GM12878 (cell line): Measurements from ENCODE around the gene LTB. TPM values are rescaled to one million over a fixed set of nuclear protein-coding genes. Genes with fewer than 3 reads are reported as not detected.

ENCODE experiments used
- ATAC-seq: fragments of 200-7000 bp; cut with Tn5 transposase; 3 replicates; pipeline ENCODE4 v1.9.1; 2020; ENCODE audit warnings: mild to moderate bottlenecking, moderate library complexity
- BruUV-seq: library from RNA; stranded (reverse); fragments of 400-500 nt; replicated peaks from 2 replicates; lab custom pipeline; 2021; lab: Mats Ljungman, UMichigan
- CTCF ChIA-PET: fragments of 300-600 bp; sonication (Branson Sonifier 250); formaldehyde crosslinking; extraction: SDS; loops from one replicate; lab custom pipeline; 2021; ENCODE audit warnings: inconsistent platforms; lab: Yijun Ruan, JAX
- POLR2A ChIA-PET: fragments of 350-600 bp; formaldehyde crosslinking; extraction: SDS; loops from one replicate; lab custom pipeline; 2021; ENCODE audit warnings: inconsistent platforms; lab: Charles Lee
- RAD21 ChIA-PET: fragments of 300-600 bp; sonication (Branson Sonifier 250); formaldehyde crosslinking; loops from one replicate; lab custom pipeline; 2023; ENCODE audit warnings: antibody characterized with exemption; ENCODE audit not compliant: unreplicated experiment; lab: Charles Lee
- SMC1A ChIA-PET: fragments of 300-600 bp; sonication (Branson Sonifier 250); formaldehyde crosslinking; loops from one replicate; lab custom pipeline; 2023; ENCODE audit not compliant: unreplicated experiment, uncharacterized antibody; lab: Charles Lee
- DNase-seq: peaks from one replicate; pipeline ENCODE4 v3.0.0-alpha.2; 2011; ENCODE audit warnings: low read depth, low spot score
- FAIRE-seq: peaks from 3 replicates; lab custom pipeline; 2011; peaks lifted over from hg19 to GRCh38; lab: Jason Lieb, UNC
- H2AFZ ChIP-seq: 2 replicates; pipeline ENCODE4 v1.6.0; 2011; ENCODE audit warnings: low read depth, low read length, control low read depth; ENCODE audit not compliant: control insufficient read depth
- H3K27ac ChIP-seq: 2 replicates; pipeline ENCODE4 v1.5.1; 2011; ENCODE audit warnings: control low read depth; ENCODE audit not compliant: control insufficient read depth, insufficient read depth
- H3K27me3 ChIP-seq, 2 experiments: replicated peaks in 1 of 2; 2 replicates each; pipeline versions ENCODE4 v1.6.0 to v1.6.1; 2011; ENCODE audit warnings: low read length in 1 of 2; ENCODE audit not compliant: control insufficient read depth in 2 of 2, insufficient read depth in 2 of 2
- H3K36me3 ChIP-seq, 2 experiments: 2 replicates each; pipeline ENCODE4 v1.5.1; 2011; ENCODE audit warnings: low read length in 1 of 2; ENCODE audit not compliant: control insufficient read depth in 2 of 2, insufficient read depth in 2 of 2
- H3K4me1 ChIP-seq: 2 replicates; pipeline ENCODE4 v1.6.1; 2011; ENCODE audit warnings: mild to moderate bottlenecking, low read length, moderate library complexity, mixed read lengths; ENCODE audit not compliant: control insufficient read depth, insufficient read depth
- H3K4me2 ChIP-seq: 2 replicates; pipeline ENCODE4 v1.6.0; 2011; ENCODE audit warnings: control low read depth; ENCODE audit not compliant: control insufficient read depth, insufficient read depth
- H3K4me3 ChIP-seq: fragments of 200-600 bp; sonication (generic); 2 replicates; pipeline ENCODE4 v1.5.1; 2016
- H3K79me2 ChIP-seq: 2 replicates; pipeline ENCODE4 v1.6.0; 2011; ENCODE audit warnings: low read length; ENCODE audit not compliant: control insufficient read depth, insufficient read depth
- H3K9ac ChIP-seq: 2 replicates; pipeline ENCODE4 v1.8.0; 2011; ENCODE audit warnings: low read length, control low read depth, mixed read lengths; ENCODE audit not compliant: control insufficient read depth, insufficient read depth
- H3K9me3 ChIP-seq: replicated peaks from 3 replicates; pipeline ENCODE4 v1.5.1; 2011; ENCODE audit warnings: mild to moderate bottlenecking, low read length; ENCODE audit not compliant: control insufficient read depth, insufficient read depth
- H4K20me1 ChIP-seq: 2 replicates; pipeline ENCODE4 v1.6.0; 2011; ENCODE audit not compliant: control insufficient read depth, insufficient read depth
- ATF3 ChIP-seq: IDR thresholded peaks from 2 replicates; pipeline ENCODE4 v1.6.1; 2011; ENCODE audit warnings: low read depth, mild to moderate bottlenecking, low read length, moderate library complexity, borderline replicate concordance; ENCODE audit errors: extremely low read depth
- ATF7 ChIP-seq: fragments of 450-650 bp; IDR thresholded peaks from 2 replicates; pipeline ENCODE4 v1.6.1; 2016; ENCODE audit warnings: low read depth, mild to moderate bottlenecking
- BHLHE40 ChIP-seq, 2 experiments: fragments of 450-650 bp in 1 of 2; IDR thresholded peaks; 2 replicates each; pipeline ENCODE4 v1.6.1; 2011 to 2017; ENCODE audit warnings: low read depth in 2 of 2, borderline replicate concordance in 1 of 2, improper control_type of control experiment in 1 of 2, low read length in 1 of 2, mild to moderate bottlenecking in 1 of 2
- CEBPZ ChIP-seq: fragments of 150-350 bp; IDR thresholded peaks from 2 replicates; pipeline ENCODE4 v1.6.1; 2016; ENCODE audit warnings: low read depth, low read length
- FOS ChIP-seq: IDR thresholded peaks from 3 replicates; pipeline ENCODE4 v1.6.1; 2011; ENCODE audit warnings: borderline replicate concordance; ENCODE audit not compliant: insufficient read length; ENCODE audit errors: extremely low read depth
- HDGF ChIP-seq: fragments of 450-650 bp; IDR thresholded peaks from 2 replicates; pipeline ENCODE4 v1.6.1; 2016; ENCODE audit warnings: antibody characterized with exemption
- IRF4 ChIP-seq: IDR thresholded peaks from 2 replicates; pipeline ENCODE4 v1.6.1; 2011; ENCODE audit warnings: low read depth, low read length
- KLF5 ChIP-seq: fragments of 450-650 bp; IDR thresholded peaks from 2 replicates; pipeline ENCODE4 v1.6.1; 2014; ENCODE audit warnings: mild to moderate bottlenecking; ENCODE audit not compliant: partially characterized antibody
- LARP7 ChIP-seq: fragments of 450-650 bp; IDR thresholded peaks from 2 replicates; pipeline ENCODE4 v1.6.1; 2017; ENCODE audit warnings: mild to moderate bottlenecking
- MYB ChIP-seq: fragments of 150-350 bp; IDR thresholded peaks from 2 replicates; pipeline ENCODE4 v1.6.1; 2014; ENCODE audit warnings: mild to moderate bottlenecking, low read depth, low read length, borderline replicate concordance
- NRF1 ChIP-seq: conservative IDR thresholded peaks from 2 replicates; pipeline ENCODE4 v1.6.1; 2011; ENCODE audit warnings: mild to moderate bottlenecking, low read depth, low read length, improper control_type of control experiment
- POLR2A ChIP-seq: IDR thresholded peaks from 2 replicates; pipeline ENCODE4 v1.6.1; 2011; ENCODE audit warnings: low read depth, mild to moderate bottlenecking, low read length
- POLR2AphosphoS5 ChIP-seq: IDR thresholded peaks from 2 replicates; pipeline ENCODE4 v1.6.1; 2011; ENCODE audit warnings: mild to moderate bottlenecking, low read length, inconsistent platforms
- RUNX3 ChIP-seq: IDR thresholded peaks from 2 replicates; pipeline ENCODE4 v1.6.1; 2012; ENCODE audit warnings: low read length, inconsistent platforms
- SPI1 ChIP-seq: IDR thresholded peaks from 2 replicates; pipeline ENCODE4 v1.6.1; 2011; ENCODE audit warnings: low read depth, mild to moderate bottlenecking, low read length, moderate library complexity, borderline replicate concordance; ENCODE audit not compliant: insufficient read depth
- SREBF1 ChIP-seq: IDR thresholded peaks from 2 replicates; pipeline ENCODE4 v1.6.1; 2012; ENCODE audit warnings: mild to moderate bottlenecking, low read length
- SREBF2 ChIP-seq: IDR thresholded peaks from 2 replicates; pipeline ENCODE4 v1.6.1; 2012; ENCODE audit warnings: mild to moderate bottlenecking, low read length
- STAT1 ChIP-seq: fragments of 450-650 bp; conservative IDR thresholded peaks from 2 replicates; pipeline ENCODE4 v1.6.1; 2014; ENCODE audit warnings: antibody characterized with exemption, mild to moderate bottlenecking
- YBX1 ChIP-seq: fragments of 450-650 bp; IDR thresholded peaks from 2 replicates; pipeline ENCODE4 v1.6.1; 2016; ENCODE audit warnings: antibody characterized with exemption
- YY1 ChIP-seq: IDR thresholded peaks from 2 replicates; pipeline ENCODE4 v1.6.1; 2011; ENCODE audit warnings: low read depth, mild to moderate bottlenecking, low read length
- ZNF217 ChIP-seq: fragments of 450-650 bp; IDR thresholded peaks from 2 replicates; pipeline ENCODE4 v1.6.1; 2017; ENCODE audit warnings: antibody characterized with exemption, mild to moderate bottlenecking
- WGBS: methylation state at CpG from one replicate; pipeline ENCODE4 v1.1.6; 2016; ENCODE audit warnings: low lambda C conversion rate; ENCODE audit not compliant: insufficient replicate concordance, insufficient coverage; ENCODE audit errors: missing lambda C conversion rate; 5-methylcytosine and 5-hydroxymethylcytosine counted together
- in situ Hi-C: fragments of 300-500 bp; cut with MboI; formaldehyde crosslinking; loops from 9 replicates; pipeline ENCODE4 v1.14.3; 2018; ENCODE audit warnings: mixed read lengths
- intact Hi-C: fragments of 100-400 bp; cut with micrococcal nuclease; formaldehyde crosslinking; loops from one replicate; pipeline ENCODE4 v1.14.2; 2022; ENCODE audit not compliant: unreplicated experiment
- polyA plus RNA-seq, 11 experiments: library from polyadenylated mRNA; depleted of rRNA in 4 of 11; unstranded in 6 of 11; stranded (reverse) in 5 of 11; fragments of >200 nt; fragmentation: Nextera tagmentation in 4 of 11; fragmentation: Illumina TruSeq in 1 of 11; extraction: Ambion mirVana in 4 of 11; extraction: Trizol in 1 of 11; gene quantifications; 1 replicate in 1 of 11; 2 replicates in 10 of 11; pipeline versions ENCODE4 v1.2.1 to v1.2.3, GENCODE V29; 2011 to 2016; ENCODE audit warnings: inconsistent platforms in 2 of 11, missing spikeins in 2 of 11, low read depth in 1 of 11
- total RNA-seq, 4 experiments: library from RNA; depleted of rRNA in 3 of 4; stranded (reverse); fragments of >200 nt in 3 of 4; fragmentation: Illumina TruSeq in 1 of 4; extraction: Trizol in 1 of 4; gene quantifications; 2 replicates each; pipeline versions ENCODE4 v1.2.1 to v1.2.3, GENCODE V29; 2013 to 2021

The LTB gene
- total and polyA plus RNA-seq, 10 of the 15 experiments (the other 5 are each of a cell fraction or from before 2014, with no cell fraction given) = 0.71 to 74.3 (median 20.0) TPM

GRCh38 chr6:31614075-31614619, 31.9 kb upstream of the LTB start:
- H3K36me3 ChIP-seq = no peaks in the 10 kb centered on the region
- 27% methylated on average over 6 of the region's 8 CpGs for WGBS
- ATAC-seq = peak; percentile 89
- DNase-seq = peak; percentile 57
- peak overlapping the region; percentile 93; the same call in 1 of the 2 replicates for H3K27ac ChIP-seq
- no peaks in the 10 kb centered on the region for H3K27me3 ChIP-seq
- in situ Hi-C loops (no loop called here), intact Hi-C loops (no loop called here)
- FAIRE-seq = peak; percentile 70
- TF ChIP-seq HDGF (peak; percentile 50; the same call in 1 of the 2 replicates), ATF7 (peak; percentile 43; the same call in 1 of the 2 replicates), POLR2A (0 out of 2 replicates have a peak, but pooled peaks have one; percentile 40), STAT1 (no peak), IRF4 (peak; percentile 86), SPI1 (peak; percentile 91), ZNF217 (no peak), SREBF1 (no peak), LARP7 (no peak), FOS (no peak), MYB (no peak), YY1 (peak; percentile 7; the same call in 1 of the 2 replicates), RUNX3 (0 out of 2 replicates have a peak, but pooled peaks have one; percentile 24), SREBF2 (no peak), NRF1 (peak; percentile 45; the same call in 1 of the 2 replicates), ATF3 (no peak), KLF5 (no peak), CEBPZ (no peak), BHLHE40 (IDR thresholded peaks at IDR 0.05; ENCODE audit: borderline replicate concordance in 1 of 2, low read depth in 2 of 2, low read length in 1 of 2) (peak in 1 of 2 experiments; percentile 45; a peak in 1 of 4 replicates), YBX1 (no peak), POLR2AphosphoS5 (no peak)
- ChIA-PET CTCF (interaction anchor here (1.5 to 10.5 kb wide), 3 partner anchors 15 to 124 kb away, joined by 3 to 95 read pairs (median 5); no protein-coding TSS in a partner anchor), POLR2A (interaction anchor here (0.8 to 3.4 kb wide), 5 partner anchors 16 to 125 kb away, joined by 3 to 19 read pairs (median 5); partner anchors contain the start of gene NCR3), SMC1A (interaction anchor here (0.8 to 9.6 kb wide), 3 partner anchors 16 to 63 kb away, joined by 3 to 78 read pairs (median 12); no protein-coding TSS in a partner anchor), RAD21 (interaction anchor here (0.7 to 3.8 kb wide), 5 partner anchors 16 to 124 kb away, joined by 3 to 27 read pairs (median 5); no protein-coding TSS in a partner anchor)
- H4K20me1 ChIP-seq = no peaks in the 10 kb centered on the region
- H2AFZ ChIP-seq = peak overlapping the region; percentile 70
- H3K9ac ChIP-seq = no peak overlapping the region; the same call in 1 of the 2 replicates
- H3K4me3 ChIP-seq = peak overlapping the region; percentile 17; the same call in 1 of the 2 replicates
- H3K4me2 ChIP-seq = peak overlapping the region; percentile 96; the same call in 1 of the 2 replicates
- peaks cover 9% of the 10 kb centered on the region for H3K79me2 ChIP-seq
- H3K4me1 ChIP-seq = peaks cover 29% of the 10 kb centered on the region
- no peaks in the 10 kb centered on the region for H3K9me3 ChIP-seq
- no TSS peak for BruUV-seq
